ENCODE data around the gene EGFL7. TPM values are rescaled to one million over a fixed set of nuclear protein-coding genes. Genes with fewer than 3 reads are reported as not detected.

Gene EGFL7
- total RNA-seq, 1 experiment from 2014 or later = 87.3 TPM

DNA sequence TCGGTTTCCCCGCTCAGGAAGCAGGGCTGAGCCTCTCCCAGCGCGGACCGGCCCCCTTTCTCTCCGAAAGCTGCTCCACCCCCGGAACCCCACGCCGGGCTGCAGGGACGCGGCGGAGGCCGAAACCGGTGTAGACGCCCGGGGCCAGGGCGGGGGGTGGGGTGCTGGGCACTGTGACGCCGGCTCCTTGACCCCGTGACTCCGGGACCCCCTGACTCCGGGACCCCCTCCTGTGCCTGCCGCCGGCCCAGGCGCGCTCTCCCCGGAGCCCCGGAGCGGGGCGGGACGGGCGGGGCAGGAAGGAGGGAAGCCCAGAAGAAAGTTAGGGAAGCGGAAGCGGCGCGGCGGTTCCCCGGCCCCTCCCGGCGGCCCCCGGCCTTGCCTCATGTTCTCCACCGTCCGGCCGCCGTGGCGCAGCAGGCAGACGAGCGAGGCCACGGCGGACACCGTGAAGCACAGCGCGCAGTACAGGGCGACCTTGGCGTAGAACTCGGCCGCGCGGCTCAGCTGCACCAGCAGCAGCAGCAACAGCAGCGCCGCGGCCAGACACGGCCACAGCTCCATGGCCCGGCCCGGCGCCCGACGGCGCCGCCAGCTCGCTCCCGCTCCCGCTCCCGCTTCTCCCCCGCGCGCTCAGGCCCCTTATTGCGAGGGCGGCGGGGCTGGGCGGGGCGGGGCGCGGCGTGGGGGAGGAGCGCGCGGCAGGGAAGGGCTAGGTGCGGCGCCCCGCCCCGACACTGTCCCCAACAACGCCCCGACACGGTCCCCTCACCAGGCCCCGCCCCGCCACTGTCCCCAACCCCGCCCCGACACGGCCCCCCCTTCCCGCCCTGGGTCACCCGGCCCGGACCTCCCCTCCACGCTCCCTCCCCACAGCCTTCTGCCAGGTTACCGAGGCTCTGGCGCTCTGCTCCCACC lies 24.3 kb downstream of the EGFL7 start, which contains the start of gene AGPAT2:
Gene AGPAT2 (minus strand): TSS at position 664 of the 918 bp plus-strand sequence. CDS start 100 bp downstream, at position 564.
- no peaks in the 10 kb centered on the region; the same call in 1 of the 2 replicates for H3K36me3 ChIP-seq (replicated peaks; ENCODE audit: control insufficient read depth, insufficient read depth, low read length)
- no peaks in the 10 kb centered on the region; the same call in 1 of the 2 replicates for H3K27me3 ChIP-seq (ENCODE audit: control insufficient read depth, insufficient read depth, low read length)
- peak within 1 kb of the TSS; percentile 91 for H3K4me3 ChIP-seq (ENCODE audit: insufficient read depth, low read depth, low read length)
- peak; percentile 97 for DNase-seq

DNA sequence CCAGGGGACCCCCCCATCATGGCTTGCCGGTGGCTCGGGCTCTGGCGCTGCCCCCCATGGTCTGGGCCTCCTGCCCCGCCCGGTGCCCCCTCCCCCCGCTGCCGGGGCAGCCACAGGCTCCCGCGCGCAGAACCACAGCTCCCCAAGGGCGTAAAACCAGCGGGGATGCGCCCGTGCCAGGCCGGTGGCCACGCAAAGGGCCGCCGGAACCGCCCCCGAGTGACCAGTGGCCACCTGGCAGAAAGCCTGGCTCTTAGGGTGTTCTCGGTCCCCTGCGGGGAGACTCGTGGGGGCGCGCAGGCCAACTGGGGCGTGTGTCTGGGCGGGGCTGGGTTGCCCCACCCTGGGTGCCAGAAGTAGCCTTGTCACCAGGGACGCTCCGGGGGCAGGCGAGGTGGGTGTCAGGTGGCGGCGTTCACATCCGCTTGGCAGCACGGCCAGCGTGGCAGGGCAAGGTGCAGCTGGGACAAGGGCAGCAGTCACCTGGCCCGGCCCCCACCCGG lies 25.1 kb downstream of the EGFL7 start:
- no peaks in the 10 kb centered on the region; the same call in 1 of the 2 replicates for H3K27me3 ChIP-seq (ENCODE audit: control insufficient read depth, insufficient read depth, low read length)
- peak overlapping the region; percentile 46 for H3K4me3 ChIP-seq (ENCODE audit: insufficient read depth, low read depth, low read length)
- DNase-seq = no peak
- no peaks in the 10 kb centered on the region; the same call in 1 of the 2 replicates for H3K36me3 ChIP-seq (replicated peaks; ENCODE audit: control insufficient read depth, insufficient read depth, low read length)

DNA sequence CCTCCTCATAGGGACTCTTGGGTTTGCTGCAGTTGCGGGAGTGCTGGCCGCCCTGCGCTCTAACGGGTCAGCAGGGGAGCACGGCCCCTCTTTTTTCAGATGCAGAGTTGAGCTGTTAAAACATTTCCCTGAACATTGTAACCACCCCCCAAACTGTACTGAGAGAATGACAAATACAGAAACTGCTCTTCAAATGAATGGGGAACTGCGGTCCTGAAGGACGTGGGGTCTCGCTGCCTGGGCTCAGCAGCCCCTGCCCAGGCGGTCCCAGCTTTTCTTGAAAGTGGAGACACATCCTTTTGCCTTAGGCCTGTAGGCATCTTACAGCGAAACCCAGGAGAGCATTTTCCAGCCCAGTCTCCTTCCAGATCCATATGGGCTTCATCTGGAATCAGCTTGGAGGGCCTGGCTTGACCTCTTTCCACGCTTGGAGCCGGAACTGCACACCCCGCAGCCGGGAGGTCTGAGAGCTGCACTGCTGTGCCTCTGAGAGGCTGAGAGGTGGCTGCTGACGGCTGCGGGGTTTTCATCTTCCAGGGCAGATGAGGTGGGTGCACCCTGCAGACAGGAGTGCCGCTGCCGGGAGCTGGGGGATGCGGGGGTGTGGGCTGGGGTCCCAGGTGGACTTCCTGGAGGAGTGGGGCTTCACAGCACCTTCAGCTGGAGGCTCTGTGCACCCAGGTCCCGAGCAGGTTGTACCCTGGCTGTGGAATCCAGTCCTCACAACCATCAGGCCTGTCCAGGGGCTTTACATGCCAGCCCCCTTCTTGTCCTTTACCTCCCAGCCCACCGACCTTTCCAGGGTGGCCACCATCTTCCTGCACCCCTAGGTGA lies 25.8 kb downstream of the EGFL7 start:
- Histone ChIP-seq H3K27me3 (ENCODE audit: control insufficient read depth, insufficient read depth, low read length) (no peaks in the 10 kb centered on the region; the same call in 1 of the 2 replicates), H3K36me3 (replicated peaks; ENCODE audit: control insufficient read depth, insufficient read depth, low read length) (no peaks in the 10 kb centered on the region; the same call in 1 of the 2 replicates), H3K4me3 (ENCODE audit: insufficient read depth, low read depth, low read length) (peak overlapping the region; percentile 46; the same call in 1 of the 2 replicates)
- peak; percentile 87 for DNase-seq

DNA sequence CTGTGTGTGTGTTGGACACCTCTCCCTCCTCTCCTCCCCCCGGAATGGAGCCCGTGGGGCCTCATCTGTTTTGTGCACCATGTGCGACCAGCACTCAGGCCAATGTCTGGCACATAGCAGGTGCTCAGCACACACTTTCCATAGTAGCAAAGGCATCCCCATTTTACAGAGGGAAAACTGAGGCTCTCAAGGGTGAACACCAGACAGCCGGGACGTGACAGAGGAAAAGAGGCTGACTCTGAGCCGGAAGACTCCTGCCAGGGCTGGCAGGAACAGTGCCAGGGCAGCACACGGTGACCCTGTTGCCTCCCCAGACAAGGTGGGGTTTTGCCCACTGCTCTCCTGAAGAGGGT lies 26.4 kb downstream of the EGFL7 start:
- DNase-seq = no peak
- Histone ChIP-seq H3K36me3 (replicated peaks; ENCODE audit: control insufficient read depth, insufficient read depth, low read length) (no peaks in the 10 kb centered on the region; the same call in 1 of the 2 replicates), H3K4me3 (ENCODE audit: insufficient read depth, low read depth, low read length) (no peak overlapping the region), H3K27me3 (ENCODE audit: control insufficient read depth, insufficient read depth, low read length) (no peaks in the 10 kb centered on the region; the same call in 1 of the 2 replicates)

DNA sequence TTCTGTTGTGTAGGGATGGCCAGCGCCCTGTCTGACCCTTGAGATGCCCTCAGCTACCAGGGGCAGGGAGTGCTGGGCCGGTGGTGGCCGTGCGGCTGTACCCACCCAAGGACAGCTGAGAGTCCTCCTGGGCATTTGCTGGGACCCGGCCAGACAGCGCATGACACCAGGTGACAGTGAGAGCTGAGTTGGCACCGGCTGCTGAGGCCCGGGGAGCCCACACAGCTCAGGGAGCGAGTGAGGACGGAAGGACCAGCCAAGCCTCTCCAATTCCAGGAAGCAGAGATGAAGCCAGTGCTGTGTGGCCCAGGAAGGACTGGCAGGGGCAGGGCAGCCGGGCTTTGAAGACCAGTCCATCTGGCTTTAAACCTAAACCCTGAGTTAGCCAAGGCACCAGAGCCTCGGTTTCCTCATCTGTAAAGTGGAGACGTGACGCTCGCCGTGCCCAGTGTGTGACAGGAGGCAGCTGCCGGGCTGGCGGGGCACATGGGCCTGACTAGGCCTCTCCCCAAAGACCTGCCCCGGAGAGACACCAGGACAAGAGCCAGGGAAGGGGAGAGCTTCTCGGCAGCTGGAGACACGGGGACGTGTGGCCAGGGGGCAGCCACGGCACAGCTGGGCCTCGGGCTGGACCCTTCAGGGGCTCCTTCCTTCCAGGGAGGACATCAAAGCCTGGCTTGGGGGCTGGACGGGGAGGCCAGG lies 27.5 kb downstream of the EGFL7 start:
- Histone ChIP-seq H3K4me3 (ENCODE audit: insufficient read depth, low read depth, low read length) (no peak overlapping the region), H3K27me3 (ENCODE audit: control insufficient read depth, insufficient read depth, low read length) (no peaks in the 10 kb centered on the region; the same call in 1 of the 2 replicates), H3K36me3 (replicated peaks; ENCODE audit: control insufficient read depth, insufficient read depth, low read length) (no peaks in the 10 kb centered on the region)
- DNase-seq = no peak

DNA sequence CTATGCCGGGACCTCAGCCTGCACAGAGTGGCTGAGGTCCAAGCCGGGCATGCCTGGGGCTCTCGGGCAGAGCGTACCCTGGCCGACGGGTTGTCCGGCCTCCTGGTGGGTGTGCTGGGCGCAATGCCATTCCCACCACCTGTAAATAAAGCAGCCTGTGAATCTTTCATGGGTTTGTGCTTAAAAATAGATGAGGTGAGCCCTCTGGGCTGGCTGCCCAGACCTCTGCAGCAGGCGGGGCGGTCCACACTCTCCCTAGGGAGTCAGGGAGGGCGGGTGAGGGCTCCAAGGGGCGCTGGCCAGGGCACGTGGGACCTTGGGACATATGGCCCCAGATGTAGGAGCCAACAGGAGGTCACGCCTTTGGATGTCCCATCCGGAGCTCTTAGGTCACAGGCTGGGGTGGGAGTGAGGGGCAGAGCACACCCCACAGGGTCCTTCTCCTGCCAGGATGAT lies 28.1 kb downstream of the EGFL7 start:
- Histone ChIP-seq H3K4me3 (ENCODE audit: insufficient read depth, low read depth, low read length) (no peak overlapping the region), H3K36me3 (replicated peaks; ENCODE audit: control insufficient read depth, insufficient read depth, low read length) (no peaks in the 10 kb centered on the region), H3K27me3 (ENCODE audit: control insufficient read depth, insufficient read depth, low read length) (no peaks in the 10 kb centered on the region; the same call in 1 of the 2 replicates)
- DNase-seq = no peak

DNA sequence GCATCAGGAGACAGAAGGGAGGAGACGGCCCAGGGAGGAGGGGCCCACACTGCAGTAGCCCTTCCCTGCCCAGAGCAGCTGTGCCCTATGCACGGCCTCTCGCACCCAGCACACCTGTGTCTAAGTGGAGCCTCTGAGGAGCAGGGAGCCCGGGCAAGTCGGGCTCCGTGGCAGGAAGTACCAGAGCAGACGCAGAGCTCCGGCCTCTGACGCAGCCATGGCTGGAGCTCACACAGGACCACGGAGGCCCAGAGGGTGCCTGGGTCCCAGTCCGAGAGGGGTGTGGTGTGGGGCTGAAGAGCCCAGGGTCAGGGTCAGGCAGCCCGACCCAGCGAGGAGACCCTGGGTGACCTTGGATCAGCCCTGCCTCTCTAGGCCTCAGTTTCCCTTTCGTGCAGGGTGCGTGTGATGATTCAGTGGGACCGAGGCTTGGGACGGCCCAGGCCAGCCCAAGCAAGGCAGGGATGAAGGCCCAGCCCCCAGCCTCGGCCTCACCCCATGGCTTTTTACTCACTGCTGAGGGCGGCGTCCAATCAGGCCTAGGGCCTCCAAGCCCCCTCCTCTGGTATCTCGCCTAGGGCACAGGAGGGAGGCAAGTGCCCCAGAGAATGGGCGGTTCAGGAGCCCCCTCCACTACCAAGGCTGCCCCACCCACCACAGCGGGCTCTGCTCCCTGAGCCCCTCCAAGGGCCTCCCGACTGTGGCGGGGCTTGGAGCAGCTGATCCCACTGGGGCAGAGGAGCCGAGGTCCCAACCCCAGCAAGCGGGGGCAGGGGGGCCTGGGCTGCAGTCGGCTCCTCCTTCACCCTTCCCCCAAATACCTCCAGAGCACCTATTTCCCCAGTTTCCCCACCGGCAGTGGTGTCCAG lies 28.8 kb downstream of the EGFL7 start:
- no peaks in the 10 kb centered on the region for H3K36me3 ChIP-seq (replicated peaks; ENCODE audit: control insufficient read depth, insufficient read depth, low read length)
- H3K4me3 ChIP-seq (ENCODE audit: insufficient read depth, low read depth, low read length) = no peak overlapping the region
- H3K27me3 ChIP-seq (ENCODE audit: control insufficient read depth, insufficient read depth, low read length) = no peaks in the 10 kb centered on the region
- DNase-seq = peak; percentile 86

DNA sequence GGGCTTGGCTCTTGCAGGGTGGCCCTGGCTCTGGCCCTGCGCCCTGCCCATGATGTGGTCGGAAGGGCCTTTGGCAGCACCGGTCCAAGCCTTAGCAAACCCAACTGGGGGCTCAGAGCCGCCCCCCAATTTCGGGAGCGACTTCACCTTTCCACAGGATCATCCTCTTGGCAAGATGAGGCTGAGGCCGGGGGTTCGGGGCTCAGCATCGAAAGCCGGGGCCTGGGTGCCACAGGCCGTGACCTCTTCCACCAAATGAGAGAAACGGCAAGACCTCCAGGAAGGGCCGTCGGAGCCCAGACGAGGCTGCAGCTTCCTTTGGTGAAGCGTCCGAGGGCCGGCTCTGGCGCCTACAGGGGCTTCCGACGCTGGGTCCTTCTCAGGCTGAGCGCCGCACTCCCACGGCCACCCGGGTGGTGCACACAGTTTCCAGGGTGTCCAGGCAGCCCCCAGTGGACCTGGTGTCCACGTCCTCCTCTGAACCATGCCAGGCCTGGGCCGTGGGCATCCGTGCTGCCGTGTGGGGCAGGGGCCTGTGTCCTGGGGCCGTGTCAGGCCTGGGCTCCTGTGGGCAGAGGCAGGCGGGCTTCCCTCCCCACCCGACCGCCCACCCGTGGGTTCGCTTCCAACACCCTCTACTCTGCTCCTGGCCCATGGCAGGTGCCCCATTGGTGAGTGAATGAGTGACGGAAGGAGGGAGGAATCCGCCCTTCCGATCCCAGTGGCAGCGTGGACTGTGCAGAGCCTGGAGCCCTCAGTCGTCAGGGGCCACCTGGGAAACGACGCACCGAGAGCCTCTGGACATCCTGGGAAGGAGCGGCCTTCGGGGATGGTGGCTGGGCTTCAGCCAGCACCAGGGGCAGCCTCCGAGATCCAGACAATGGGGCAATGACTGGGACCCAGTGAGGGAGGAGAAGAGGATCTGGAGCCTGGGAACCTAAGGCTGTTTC lies 29.7 kb downstream of the EGFL7 start:
- Histone ChIP-seq H3K36me3 (replicated peaks; ENCODE audit: control insufficient read depth, insufficient read depth, low read length) (no peaks in the 10 kb centered on the region), H3K27me3 (ENCODE audit: control insufficient read depth, insufficient read depth, low read length) (no peaks in the 10 kb centered on the region), H3K4me3 (ENCODE audit: insufficient read depth, low read depth, low read length) (no peak overlapping the region)
- no peak for DNase-seq

DNA sequence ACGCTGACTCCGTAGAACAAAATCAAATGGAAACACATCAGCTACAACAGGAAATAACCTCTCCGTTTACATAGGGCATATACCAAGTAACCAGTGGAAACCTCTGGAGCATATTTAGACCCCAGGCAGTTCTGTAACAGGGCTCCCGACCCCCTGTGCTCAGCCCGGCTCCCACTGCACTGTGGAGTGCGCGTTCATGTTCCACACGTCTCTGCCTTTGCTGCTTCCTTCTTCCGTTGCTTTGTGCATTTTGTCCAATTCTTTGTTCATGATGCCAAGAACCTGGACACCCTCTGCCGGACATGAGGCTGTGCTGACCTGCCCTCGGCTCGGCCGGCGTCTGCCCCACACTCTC lies 30.4 kb downstream of the EGFL7 start:
- no peak for DNase-seq
- H3K4me3 ChIP-seq (ENCODE audit: insufficient read depth, low read depth, low read length) = no peak overlapping the region
- no peaks in the 10 kb centered on the region for H3K36me3 ChIP-seq (replicated peaks; ENCODE audit: control insufficient read depth, insufficient read depth, low read length)
- no peaks in the 10 kb centered on the region for H3K27me3 ChIP-seq (ENCODE audit: control insufficient read depth, insufficient read depth, low read length)

DNA sequence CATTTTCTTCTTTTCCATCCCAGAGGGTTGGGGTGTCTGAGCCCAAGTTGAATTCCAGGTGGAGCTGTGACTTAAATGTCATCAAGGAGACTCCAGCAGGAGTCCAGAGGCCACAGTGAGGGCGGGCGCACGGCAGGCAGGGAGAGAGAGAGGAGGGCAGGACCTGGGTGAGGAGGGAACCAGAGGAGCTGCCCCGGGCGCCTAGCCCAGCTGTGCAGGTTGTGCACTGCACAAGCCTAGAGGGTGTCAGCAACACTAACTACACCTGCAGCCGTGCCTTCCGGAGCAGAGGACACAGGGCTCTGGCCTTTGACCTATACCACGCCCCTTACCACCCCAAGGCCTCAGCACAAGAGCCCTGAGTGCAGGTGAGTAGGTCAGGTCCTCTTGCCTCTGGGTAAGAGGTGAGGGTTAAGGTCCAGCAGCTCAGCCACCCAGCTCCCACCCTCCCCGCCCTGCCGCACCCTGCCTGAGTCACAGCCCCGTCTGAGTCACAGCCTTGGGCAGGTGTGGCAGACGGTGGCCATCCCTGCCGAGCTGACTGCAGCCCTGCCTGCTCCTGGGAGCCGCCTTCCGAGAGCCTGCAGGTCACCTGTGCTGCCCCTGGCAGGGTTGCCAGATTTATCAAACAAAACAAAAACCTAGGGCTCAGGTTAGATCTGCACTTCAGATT lies 30.9 kb downstream of the EGFL7 start:
- no peaks in the 10 kb centered on the region for H3K27me3 ChIP-seq (ENCODE audit: control insufficient read depth, insufficient read depth, low read length)
- DNase-seq = no peak
- no peak overlapping the region for H3K4me3 ChIP-seq (ENCODE audit: insufficient read depth, low read depth, low read length)
- no peaks in the 10 kb centered on the region for H3K36me3 ChIP-seq (replicated peaks; ENCODE audit: control insufficient read depth, insufficient read depth, low read length)

DNA sequence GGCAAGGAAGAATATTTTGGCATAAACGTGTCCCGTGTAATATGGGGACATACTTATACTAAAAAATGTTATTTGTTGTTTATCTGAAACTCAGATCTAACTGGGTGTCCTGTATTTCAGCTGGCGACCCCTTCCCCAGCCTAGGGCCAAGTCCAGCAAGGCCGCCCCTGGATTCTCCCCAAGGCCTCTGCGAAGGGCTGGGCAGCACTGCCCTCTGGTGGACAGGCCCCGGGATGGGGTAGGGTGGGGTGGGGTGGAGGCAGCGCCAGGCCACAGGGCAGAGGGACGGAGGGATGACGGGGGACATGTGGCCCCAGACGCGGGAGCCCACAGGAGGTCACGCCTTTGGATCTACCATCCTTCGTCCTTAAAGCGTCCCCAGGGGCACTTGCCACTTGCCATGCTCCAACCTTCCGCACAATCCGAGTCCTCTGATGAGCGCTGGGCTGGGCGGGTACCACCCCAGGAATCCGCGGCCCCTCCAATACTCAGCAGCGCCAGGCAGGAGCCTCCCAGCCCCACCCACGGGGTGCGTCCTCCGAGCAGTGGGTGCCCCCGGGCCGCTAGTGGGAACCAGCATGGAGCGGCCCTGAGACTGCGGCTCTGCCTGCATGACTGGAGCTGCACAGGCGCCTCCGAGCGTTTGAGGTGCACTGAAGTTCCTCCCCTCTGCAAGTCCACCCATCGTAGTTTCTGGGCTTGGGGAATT lies 31.6 kb downstream of the EGFL7 start:
- no peaks in the 10 kb centered on the region for H3K27me3 ChIP-seq (ENCODE audit: control insufficient read depth, insufficient read depth, low read length)
- no peaks in the 10 kb centered on the region for H3K36me3 ChIP-seq (replicated peaks; ENCODE audit: control insufficient read depth, insufficient read depth, low read length)
- peak; percentile 99 for DNase-seq
- no peak overlapping the region for H3K4me3 ChIP-seq (ENCODE audit: insufficient read depth, low read depth, low read length)

DNA sequence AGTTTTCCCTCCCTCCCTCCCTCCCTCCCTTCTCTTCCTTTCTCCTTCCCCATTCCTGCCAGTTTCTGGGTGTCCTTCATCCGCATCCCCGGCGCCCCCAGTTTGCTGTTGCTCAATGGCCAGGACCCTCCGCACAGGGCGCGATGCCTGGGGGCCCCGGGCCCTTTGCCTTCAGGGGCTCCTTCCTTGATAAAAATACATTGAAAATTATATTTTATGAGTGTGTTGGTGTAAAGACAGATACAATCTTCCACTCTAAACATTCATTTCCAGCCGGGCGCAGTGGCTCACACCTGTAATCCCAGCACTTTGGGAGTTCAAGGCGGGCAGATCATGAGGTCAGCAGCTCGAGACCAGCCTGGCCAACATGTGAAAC lies 32.1 kb downstream of the EGFL7 start:
- H3K36me3 ChIP-seq (replicated peaks; ENCODE audit: control insufficient read depth, insufficient read depth, low read length) = no peaks in the 10 kb centered on the region
- no peak overlapping the region for H3K4me3 ChIP-seq (ENCODE audit: insufficient read depth, low read depth, low read length)
- no peak for DNase-seq
- no peaks in the 10 kb centered on the region for H3K27me3 ChIP-seq (ENCODE audit: control insufficient read depth, insufficient read depth, low read length)

Measured in H7 (cell line).